ENCODE measurements around the gene CIB4.

DNA sequence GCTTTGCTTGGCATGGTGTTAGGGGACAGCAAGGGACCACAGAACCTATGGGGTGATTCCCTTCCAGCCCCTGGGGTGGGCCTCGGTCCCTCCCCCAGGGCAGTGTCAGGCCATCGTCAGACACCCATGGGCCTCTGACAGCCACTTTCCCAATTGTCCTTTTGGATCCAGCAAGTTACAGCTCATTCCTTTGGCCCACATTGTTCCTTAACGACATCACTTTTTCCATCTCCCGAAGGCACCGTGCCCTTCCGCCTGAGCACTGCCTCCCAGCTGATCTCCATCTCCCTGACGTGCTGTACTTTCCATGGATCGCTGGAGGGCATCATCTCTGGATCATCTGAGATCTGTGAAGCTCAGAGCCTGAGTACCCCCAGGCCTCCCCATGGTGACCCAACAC is 41.0 kb upstream of the CIB4 start:
- no peak for TF ChIP-seq EZH2 (IDR thresholded peaks at IDR 0.05; ENCODE audit: borderline replicate concordance, low read depth, low read length, severe bottlenecking)
- no peak for TF ChIP-seq CTCF (IDR thresholded peaks at IDR 0.05; ENCODE audit: borderline replicate concordance, extremely low read depth, low read length, poor library complexity, severe bottlenecking)

Data from DND-41 (cell line).